Measurements from ENCODE around the gene DHTKD1. TPM values are rescaled to one million over a fixed set of nuclear protein-coding genes. Genes with fewer than 3 reads are reported as not detected.
"Not testable (repeated sequence)": the region's sequence is repeated elsewhere in the genome, so short reads cannot be mapped to it uniquely, and the experiment has no call there.

DHTKD1 gene
- total RNA-seq, 6 experiments from 2014 or later = 65.8 to 166 (median 100) TPM

DNA sequence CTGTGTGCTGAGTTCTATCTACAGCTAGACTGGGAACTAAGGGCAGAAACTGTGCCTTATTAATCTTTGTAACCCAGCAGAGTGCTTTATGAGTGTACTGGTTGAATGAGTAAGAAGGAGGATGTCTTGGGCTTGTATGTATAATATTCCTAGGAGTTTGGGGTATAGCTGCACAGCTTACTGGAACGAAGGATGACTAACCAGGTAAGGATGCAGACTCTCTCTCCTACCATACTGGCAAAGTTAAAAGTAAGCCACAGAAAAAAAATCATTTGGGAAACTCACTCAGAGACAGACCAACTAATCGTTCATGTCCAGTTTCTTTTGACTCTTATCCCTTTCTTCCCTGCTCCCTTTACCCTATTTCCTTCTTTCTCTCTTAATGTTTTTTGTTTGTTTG lies 1.4 kb upstream of the DHTKD1 start:
- H3K9me3 ChIP-seq = no peaks in the 10 kb centered on the region
- WGBS (ENCODE audit: insufficient coverage, low coverage, low lambda C conversion rate, missing lambda C conversion rate) = 30% methylated on average over 1 of the region's 2 CpGs

DNA sequence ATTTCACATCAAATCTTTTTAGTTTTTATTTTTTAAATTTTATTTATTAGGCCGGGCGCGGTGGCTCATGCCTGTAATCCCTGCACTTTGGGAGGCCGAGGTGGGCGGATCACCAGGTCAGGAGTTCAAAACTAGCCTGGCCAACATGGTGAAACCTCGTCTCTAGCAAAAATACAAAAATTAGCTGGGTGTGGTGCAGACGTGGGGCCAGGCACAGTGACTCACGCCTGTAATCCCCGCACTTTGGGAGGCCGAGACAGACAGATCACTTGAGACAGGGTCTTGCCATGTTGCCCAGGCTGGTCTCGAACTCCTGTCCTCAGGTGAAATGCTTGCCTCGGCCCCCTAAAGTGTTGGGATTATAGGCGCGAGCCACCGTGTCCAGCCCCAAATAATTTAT lies 2.7 kb downstream of the DHTKD1 start:
- H3K27me3 ChIP-seq; H3K36me3 ChIP-seq; DNase-seq; H3K9me3 ChIP-seq; intact Hi-C loops (cut with DNase I): not testable (repeated sequence)
- peak in 2 of 4 donors; percentile 2 to 3 for ATAC-seq
- 29% methylated on average over 13 of the region's 15 CpGs for WGBS (ENCODE audit: insufficient coverage, low coverage, low lambda C conversion rate, missing lambda C conversion rate)
- peaks cover 0 to 22% (median 8%) of the 10 kb centered on the region in 4 donors for H3K4me1 ChIP-seq
- H3K4me3 ChIP-seq = peak overlapping the region in 2 of 3 donors; percentile 4 to 99
- H3K27ac ChIP-seq = peak overlapping the region; percentile 68 to 99 (median 89)

More for the DNA sequence above, 1.4 kb upstream of the DHTKD1 start:
- Histone ChIP-seq H3K4me3 (no peak overlapping the region), H3K36me3 (no peaks in the 10 kb centered on the region), H3K4me1 (peaks cover 0 to 4% (median 0%) of the 10 kb centered on the region in 4 donors), H3K27me3 (no peaks in the 10 kb centered on the region), H3K27ac (no peak overlapping the region)
- TF ChIP-seq, protein P1, sequence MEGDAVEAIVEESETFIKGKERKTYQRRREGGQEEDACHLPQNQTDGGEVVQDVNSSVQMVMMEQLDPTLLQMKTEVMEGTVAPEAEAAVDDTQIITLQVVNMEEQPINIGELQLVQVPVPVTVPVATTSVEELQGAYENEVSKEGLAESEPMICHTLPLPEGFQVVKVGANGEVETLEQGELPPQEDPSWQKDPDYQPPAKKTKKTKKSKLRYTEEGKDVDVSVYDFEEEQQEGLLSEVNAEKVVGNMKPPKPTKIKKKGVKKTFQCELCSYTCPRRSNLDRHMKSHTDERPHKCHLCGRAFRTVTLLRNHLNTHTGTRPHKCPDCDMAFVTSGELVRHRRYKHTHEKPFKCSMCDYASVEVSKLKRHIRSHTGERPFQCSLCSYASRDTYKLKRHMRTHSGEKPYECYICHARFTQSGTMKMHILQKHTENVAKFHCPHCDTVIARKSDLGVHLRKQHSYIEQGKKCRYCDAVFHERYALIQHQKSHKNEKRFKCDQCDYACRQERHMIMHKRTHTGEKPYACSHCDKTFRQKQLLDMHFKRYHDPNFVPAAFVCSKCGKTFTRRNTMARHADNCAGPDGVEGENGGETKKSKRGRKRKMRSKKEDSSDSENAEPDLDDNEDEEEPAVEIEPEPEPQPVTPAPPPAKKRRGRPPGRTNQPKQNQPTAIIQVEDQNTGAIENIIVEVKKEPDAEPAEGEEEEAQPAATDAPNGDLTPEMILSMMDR (IDR thresholded peaks at IDR 0.05) = no peak
- TF ChIP-seq POLR2A (IDR thresholded peaks at IDR 0.05) = no peak
- intact Hi-C loops (cut with DNase I) = no loop called here
- DNase-seq = no peak
- ATAC-seq = no peak

DNA sequence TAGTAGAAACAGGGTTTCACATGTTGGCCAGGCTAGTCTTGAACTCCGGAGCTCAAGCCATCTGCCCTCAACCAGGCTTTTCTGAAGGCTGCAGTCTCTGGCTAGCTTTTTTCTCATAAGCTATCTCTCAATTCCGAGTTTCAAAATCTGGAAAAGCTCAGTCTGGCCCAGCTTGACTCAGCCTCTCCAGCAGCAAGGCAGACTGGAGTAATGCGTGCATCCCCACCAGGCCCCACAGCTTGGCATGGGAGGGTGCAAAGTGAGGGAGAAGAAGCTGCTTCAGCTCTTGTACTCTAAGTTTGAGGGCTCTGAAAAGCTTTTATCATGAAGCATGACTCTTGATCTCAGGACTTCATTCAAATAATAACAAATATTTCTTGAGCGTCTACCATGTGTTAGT lies 4.8 kb downstream of the DHTKD1 start:
- ATAC-seq (no peak), DNase-seq (no peak)
- no peaks in the 10 kb centered on the region for H3K9me3 ChIP-seq
- peak overlapping the region in 1 of 3 donors; percentile 22 for H3K4me3 ChIP-seq
- no peaks in the 10 kb centered on the region for H3K27me3 ChIP-seq
- H3K4me1 ChIP-seq = peaks cover 0 to 30% (median 8%) of the 10 kb centered on the region in 4 donors
- peaks cover 0 to 13% (median 3%) of the 10 kb centered on the region in 4 donors for H3K36me3 ChIP-seq
- intact Hi-C loops (cut with DNase I) = no loop called here
- WGBS (ENCODE audit: insufficient coverage, low coverage, low lambda C conversion rate, missing lambda C conversion rate) = 54% methylated on average over 4 of the region's 4 CpGs
- TF ChIP-seq, protein P1 (IDR thresholded peaks at IDR 0.05) = no peak
- no peak for TF ChIP-seq POLR2A (IDR thresholded peaks at IDR 0.05)
- peak overlapping the region; percentile 68 to 99 (median 89) for H3K27ac ChIP-seq

DNA sequence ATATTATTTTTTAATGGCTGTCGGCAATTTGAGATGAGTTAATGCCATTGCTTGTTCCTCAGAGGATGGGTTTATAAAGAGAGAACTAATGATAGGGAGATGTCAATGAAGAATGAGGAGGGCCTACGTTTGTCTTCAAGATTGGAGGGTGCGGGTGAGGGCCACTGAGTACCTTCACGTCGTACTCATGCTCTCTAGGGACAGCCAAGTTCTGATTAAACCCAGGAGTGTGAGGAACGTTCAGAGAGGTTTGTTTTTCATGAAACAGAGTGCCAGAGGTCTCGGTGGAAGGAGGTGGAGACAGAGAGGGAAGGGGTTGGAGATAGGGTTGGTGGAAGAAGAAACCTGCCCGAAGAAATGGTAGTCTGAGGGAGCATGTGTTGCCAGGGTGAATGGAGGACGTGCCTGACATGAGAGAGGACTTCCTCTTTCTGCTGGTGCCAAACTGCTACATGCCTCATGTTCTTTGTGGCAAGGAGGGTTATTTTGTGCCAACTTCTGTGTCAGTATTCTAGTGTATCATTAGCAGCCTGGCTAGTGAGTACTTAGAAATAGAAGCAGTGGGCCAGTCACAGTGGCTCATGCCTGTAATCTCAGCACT lies 8.9 kb downstream of the DHTKD1 start:
- Histone ChIP-seq H3K4me1 (peaks cover 0 to 24% (median 8%) of the 10 kb centered on the region in 4 donors), H3K27me3 (no peaks in the 10 kb centered on the region), H3K9me3 (no peaks in the 10 kb centered on the region), H3K27ac (no peak overlapping the region), H3K4me3 (no peak overlapping the region), H3K36me3 (peaks cover 0 to 29% (median 12%) of the 10 kb centered on the region in 4 donors)
- intact Hi-C loops (cut with DNase I) = no loop called here
- DNase-seq (no peak), ATAC-seq (peak in 3 of 4 donors; percentile 5 to 60 (median 33))
- WGBS (ENCODE audit: insufficient coverage, low coverage, low lambda C conversion rate, missing lambda C conversion rate) = 56% methylated on average over 9 of the region's 9 CpGs
- TF ChIP-seq POLR2A (IDR thresholded peaks at IDR 0.05) = no peak
- TF ChIP-seq, protein P1 (IDR thresholded peaks at IDR 0.05) = no peak

DNA sequence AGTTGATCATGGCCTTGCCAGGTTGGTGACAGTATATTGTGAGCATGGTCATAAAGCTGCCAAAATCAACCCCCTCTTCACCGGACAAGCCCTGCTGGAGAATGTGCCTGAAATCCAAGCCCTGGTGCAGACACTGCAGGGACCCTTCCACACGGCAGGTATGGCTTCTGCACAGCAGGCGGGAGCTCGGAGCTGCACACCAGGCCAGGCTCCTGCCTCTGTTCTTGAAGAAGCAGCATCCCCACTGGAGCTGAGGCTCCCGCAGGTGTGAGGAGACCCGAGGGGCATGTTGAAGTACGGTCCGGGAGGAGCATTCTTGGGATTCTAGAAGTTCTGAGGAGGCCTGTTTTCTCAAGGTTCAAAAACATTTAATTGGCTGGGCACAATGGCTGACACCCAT lies 12.7 kb downstream of the DHTKD1 start:
- peak in 1 of 4 donors; percentile 3 for ATAC-seq
- no peak overlapping the region for H3K27ac ChIP-seq
- peaks cover 0 to 9% (median 0%) of the 10 kb centered on the region in 4 donors for H3K4me1 ChIP-seq
- H3K4me3 ChIP-seq = no peak overlapping the region
- H3K36me3 ChIP-seq = peaks cover 0 to 61% (median 32%) of the 10 kb centered on the region in 4 donors
- intact Hi-C loops (cut with DNase I) = no loop called here
- DNase-seq = no peak
- TF ChIP-seq, protein P1 (IDR thresholded peaks at IDR 0.05) = no peak
- no peak for TF ChIP-seq POLR2A (IDR thresholded peaks at IDR 0.05)
- no peaks in the 10 kb centered on the region for H3K27me3 ChIP-seq
- WGBS (ENCODE audit: insufficient coverage, low coverage, low lambda C conversion rate, missing lambda C conversion rate) = no CpG with 5 or more reads among the region's 8 CpGs
- no peaks in the 10 kb centered on the region for H3K9me3 ChIP-seq
